Left colon (tissue), 2 donors: Measurements from ENCODE around the gene OR1B1. TPM values are rescaled to one million over a fixed set of nuclear protein-coding genes. Genes with fewer than 3 reads are reported as not detected.
"Not testable (repeated sequence)": the region's sequence is repeated elsewhere in the genome, so short reads cannot be mapped to it uniquely, and the experiment has no call there.

ENCODE experiments used
- ATAC-seq: fragments of 200-7000 bp; cut with Tn5 transposase; one replicate; pipeline ENCODE4 v1.9.1; 2020; ENCODE audit warnings: mild to moderate bottlenecking, moderate library complexity
- DNase-seq, 2 donors: peaks; one replicate each; pipeline ENCODE4 v3.0.0-alpha.2; 2020
- intact Hi-C, 2 donors: fragments of 100-400 bp; cut with DNase I in 1 of 2; cut with micrococcal nuclease in 1 of 2; formaldehyde crosslinking; loops; one replicate each; pipeline versions ENCODE4 v1.11.2 to v1.14.0; 2022; cut with DNase I, micrococcal nuclease
- long read RNA-seq: library from polyadenylated mRNA; unstranded; transcript quantifications from one replicate; pipeline ENCODE4 v2.0.0, GENCODE V29; 2021
- total RNA-seq, 2 donors: library from RNA; stranded (reverse); fragmentation: NEBNext Ultra II Directional; extraction: Animal tissue kit (Norgen Biotek cat#: 25700); gene quantifications; one replicate each; pipeline ENCODE4 v1.2.1, GENCODE V29; 2021
- donor health status: DM: no; HTN: no; CAD: no.
- donor health status: DM: yes; HTN: yes; CAD: no.

The OR1B1 gene
- under 1 TPM in 1 of 2 donors, not detected in 1; 0.31 TPM for total RNA-seq
- long read RNA-seq = 0 reads

- intact Hi-C loops = no loop called here
- no peak for DNase-seq
Observed at GRCh38 chr9:122657527-122657926, at the start of gene OR1B1. Gene OR1B1, minus strand, starts transcription at chr9:122657627.

GRCh38 chr9:122695696-122696095, 38.3 kb upstream of the OR1B1 start:
- ATAC-seq (no peak), DNase-seq (no peak)
- intact Hi-C loops = no loop called here

More at GRCh38 chr9:122657527-122657926, at the start of gene OR1B1:
- no peak for ATAC-seq

- ATAC-seq = no peak
- no peak for DNase-seq
- intact Hi-C loops = no loop called here
Observed at GRCh38 chr9:122684851-122685250, 27.4 kb upstream of the OR1B1 start.

GRCh38 chr9:122672481-122672880, 15.1 kb upstream of the OR1B1 start:
- DNase-seq = no peak
- intact Hi-C loops = no loop called here
- ATAC-seq = no peak

- DNase-seq = no peak
- intact Hi-C loops = no loop called here
- ATAC-seq = no peak
Observed at GRCh38 chr9:122661416-122661815, 4.0 kb upstream of the OR1B1 start, which contains the start of gene OR1L1. Gene OR1L1, plus strand, starts transcription at chr9:122661716. Its CDS starts 0 bp downstream, at chr9:122661716.

- ATAC-seq (no peak), DNase-seq (no peak)
- intact Hi-C loops = no loop called here
Observed at GRCh38 chr9:122656378-122656777, 1.0 kb downstream of the OR1B1 start.

- intact Hi-C loops = no loop called here
Observed at GRCh38 chr9:122642226-122642625, 15.2 kb downstream of the OR1B1 start.

GRCh38 chr9:122619996-122620395, 37.4 kb downstream of the OR1B1 start:
- ATAC-seq (no peak), DNase-seq (no peak)
- intact Hi-C loops = no loop called here

More at GRCh38 chr9:122642226-122642625, 15.2 kb downstream of the OR1B1 start:
- ATAC-seq (no peak), DNase-seq (no peak)

- no peak for ATAC-seq
Observed at GRCh38 chr9:122614362-122614761, 43.1 kb downstream of the OR1B1 start, which contains the start of gene OR1Q1. Gene OR1Q1, plus strand, starts transcription at chr9:122614738. Its CDS starts 0 bp downstream, at chr9:122614738.

GRCh38 chr9:122609804-122610203, 47.6 kb downstream of the OR1B1 start:
- ATAC-seq (no peak), DNase-seq (no peak)
- intact Hi-C loops = no loop called here

More at GRCh38 chr9:122614362-122614761, 43.1 kb downstream of the OR1B1 start, which contains the start of gene OR1Q1:
- DNase-seq = no peak
- intact Hi-C loops = no loop called here

- intact Hi-C loops = no loop called here
- ATAC-seq (no peak), DNase-seq (no peak)
Observed at GRCh38 chr9:122606587-122606986, 50.8 kb downstream of the OR1B1 start.

GRCh38 chr9:122605691-122606090, 51.7 kb downstream of the OR1B1 start:
- intact Hi-C loops = no loop called here
- DNase-seq = no peak
- no peak for ATAC-seq

- ATAC-seq = not testable (repeated sequence)
Observed at GRCh38 chr9:122583284-122583683, 74.1 kb downstream of the OR1B1 start, which contains the start of gene OR1L8. Gene OR1L8, minus strand, starts transcription at chr9:122583384. Its CDS starts 14,907 bp downstream, at chr9:122568477.

GRCh38 chr9:122580360-122580759, 77.1 kb downstream of the OR1B1 start:
- intact Hi-C loops = no loop called here
- DNase-seq (no peak), ATAC-seq (no peak)

More at GRCh38 chr9:122583284-122583683, 74.1 kb downstream of the OR1B1 start, which contains the start of gene OR1L8:
- DNase-seq, intact Hi-C loops: not testable (repeated sequence)

GRCh38 chr9:122579874-122580273, 77.6 kb downstream of the OR1B1 start:
- ATAC-seq (no peak), DNase-seq (no peak)
- intact Hi-C loops = no loop called here

Other genes starting within 250 kb of the OR1B1 start
- gene OR1J1, start 179.7 kb downstream of the OR1B1 start, total RNA-seq = not detected
- not detected for gene OR1J2, start 146.8 kb downstream of the OR1B1 start, total RNA-seq
- gene OR1J4, start 138.5 kb downstream of the OR1B1 start, total RNA-seq = not detected
- not detected for gene OR1N1, start 130.3 kb downstream of the OR1B1 start, total RNA-seq
- gene OR1N2, start 104.5 kb downstream of the OR1B1 start, total RNA-seq = not detected
- gene OR1L8, start 74.2 kb downstream of the OR1B1 start, total RNA-seq = not detected
- gene OR1Q1, start 42.9 kb downstream of the OR1B1 start, total RNA-seq = not detected
- not detected for gene OR1L1, start 4.1 kb upstream of the OR1B1 start, total RNA-seq
- not detected for gene OR1L3, start 17.5 kb upstream of the OR1B1 start, total RNA-seq
- gene OR1L4, start 66.4 kb upstream of the OR1B1 start, total RNA-seq = not detected
- gene OR1L6, start 84.7 kb upstream of the OR1B1 start, total RNA-seq = not detected
- gene OR5C1, start 131.3 kb upstream of the OR1B1 start, total RNA-seq = not detected
- gene OR1K1, start 142.5 kb upstream of the OR1B1 start, total RNA-seq = not detected
- gene PDCL, start 171.0 kb upstream of the OR1B1 start, total RNA-seq = 10 to 100 TPM; 14.9 to 16.8 TPM
- 10 to 100 TPM; 36.2 to 38.3 TPM for gene RC3H2, start 247.7 kb upstream of the OR1B1 start, total RNA-seq